Neural progenitor cell (in vitro differentiated cells): Measurements from ENCODE around the gene RFX7.

ENCODE experiments used
- EZH2 ChIP-seq: fragments of 200-600 bp; sonication (generic); IDR thresholded peaks from 2 replicates; pipeline ENCODE4 v1.6.1; 2017; ENCODE audit warnings: antibody characterized with exemption, mild to moderate bottlenecking, moderate library complexity
- TF ChIP-seq, protein P1 (sequence below): fragments of 200-600 bp; sonication (generic); IDR thresholded peaks from 2 replicates; pipeline ENCODE4 v1.5.1; 2017; ENCODE audit warnings: antibody characterized with exemption, mild to moderate bottlenecking

- TF ChIP-seq, protein P1, sequence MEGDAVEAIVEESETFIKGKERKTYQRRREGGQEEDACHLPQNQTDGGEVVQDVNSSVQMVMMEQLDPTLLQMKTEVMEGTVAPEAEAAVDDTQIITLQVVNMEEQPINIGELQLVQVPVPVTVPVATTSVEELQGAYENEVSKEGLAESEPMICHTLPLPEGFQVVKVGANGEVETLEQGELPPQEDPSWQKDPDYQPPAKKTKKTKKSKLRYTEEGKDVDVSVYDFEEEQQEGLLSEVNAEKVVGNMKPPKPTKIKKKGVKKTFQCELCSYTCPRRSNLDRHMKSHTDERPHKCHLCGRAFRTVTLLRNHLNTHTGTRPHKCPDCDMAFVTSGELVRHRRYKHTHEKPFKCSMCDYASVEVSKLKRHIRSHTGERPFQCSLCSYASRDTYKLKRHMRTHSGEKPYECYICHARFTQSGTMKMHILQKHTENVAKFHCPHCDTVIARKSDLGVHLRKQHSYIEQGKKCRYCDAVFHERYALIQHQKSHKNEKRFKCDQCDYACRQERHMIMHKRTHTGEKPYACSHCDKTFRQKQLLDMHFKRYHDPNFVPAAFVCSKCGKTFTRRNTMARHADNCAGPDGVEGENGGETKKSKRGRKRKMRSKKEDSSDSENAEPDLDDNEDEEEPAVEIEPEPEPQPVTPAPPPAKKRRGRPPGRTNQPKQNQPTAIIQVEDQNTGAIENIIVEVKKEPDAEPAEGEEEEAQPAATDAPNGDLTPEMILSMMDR, result no peak
- no peak for TF ChIP-seq EZH2
These were observed 7.5 kb downstream of the RFX7 start for GRCh38 chr15:56236197-56236596.
